GM23338 (cell line): ENCODE measurements around the gene DUSP3. TPM values are rescaled to one million over a fixed set of nuclear protein-coding genes. Genes with fewer than 3 reads are reported as not detected.

Experiments used
- ATAC-seq: fragments of 200-7000 bp; cut with Tn5 transposase; 3 replicates; pipeline ENCODE4 v1.9.1; 2020
- DNase-seq: peaks from one replicate; pipeline ENCODE4 v3.0.0-alpha.2; 2015; ENCODE audit warnings: low spot score
- H2AFZ ChIP-seq: fragments of 200-600 bp; sonication (generic); 2 replicates; pipeline ENCODE4 v1.8.0; 2016; ENCODE audit warnings: antibody characterized with exemption, mild to moderate bottlenecking, moderate library complexity
- H3F3A ChIP-seq: fragments of 200-600 bp; sonication (generic); replicated peaks from 2 replicates; pipeline ENCODE4 v1.8.0; 2017; ENCODE audit warnings: antibody characterized with exemption, mixed run types, low read depth
- H3K27ac ChIP-seq: fragments of 200-600 bp; sonication (generic); 2 replicates; pipeline ENCODE4 v1.6.1; 2016; ENCODE audit warnings: low read depth
- H3K27me3 ChIP-seq: fragments of 200-600 bp; sonication (generic); 2 replicates; pipeline ENCODE4 v1.8.0; 2016; ENCODE audit warnings: mild to moderate bottlenecking, mixed run types, moderate library complexity; ENCODE audit not compliant: insufficient read depth
- H3K36me3 ChIP-seq: fragments of 200-600 bp; sonication (generic); 2 replicates; pipeline ENCODE4 v1.8.0; 2016; ENCODE audit warnings: mild to moderate bottlenecking; ENCODE audit not compliant: insufficient read depth
- H3K4me1 ChIP-seq: fragments of 200-600 bp; sonication (generic); 2 replicates; pipeline ENCODE4 v1.8.0; 2016; ENCODE audit warnings: mild to moderate bottlenecking, moderate library complexity; ENCODE audit not compliant: insufficient read depth
- H3K4me2 ChIP-seq: fragments of 200-600 bp; sonication (generic); 2 replicates; pipeline ENCODE4 v1.7.1; 2017; ENCODE audit warnings: mixed run types
- H3K4me3 ChIP-seq: fragments of 200-600 bp; sonication (generic); 2 replicates; pipeline ENCODE4 v1.6.1; 2016; ENCODE audit warnings: mixed run types
- H3K79me2 ChIP-seq: fragments of 200-600 bp; sonication (generic); replicated peaks from 2 replicates; pipeline ENCODE4 v1.8.0; 2017; ENCODE audit warnings: mild to moderate bottlenecking; ENCODE audit not compliant: insufficient read depth
- H3K9me2 ChIP-seq: fragments of 200-600 bp; sonication (generic); 2 replicates; pipeline ENCODE4 v1.8.0; 2017; ENCODE audit not compliant: insufficient read depth
- H4K20me1 ChIP-seq: fragments of 200-600 bp; sonication (generic); replicated peaks from 2 replicates; pipeline ENCODE4 v1.8.0; 2017; ENCODE audit warnings: mild to moderate bottlenecking; ENCODE audit not compliant: insufficient read depth
- H3K27ac Mint-ChIP-seq: 2 replicates; pipeline ENCODE4 v1.8.0; 2020; ENCODE audit warnings: inconsistent platforms, mild to moderate bottlenecking, moderate library complexity, mixed read lengths
- H3K27me3 Mint-ChIP-seq: 3 replicates; pipeline ENCODE4 v1.8.0; 2022; ENCODE audit warnings: low read depth, mild to moderate bottlenecking, moderate library complexity, mixed read lengths, inconsistent platforms; ENCODE audit not compliant: insufficient read depth, poor library complexity
- H3K36me3 Mint-ChIP-seq: 3 replicates; pipeline ENCODE4 v1.8.0; 2021; ENCODE audit warnings: low read depth, mild to moderate bottlenecking, inconsistent platforms, moderate library complexity, mixed read lengths
- H3K4me1 Mint-ChIP-seq: 3 replicates; pipeline ENCODE4 v1.8.0; 2020; ENCODE audit warnings: mild to moderate bottlenecking, inconsistent platforms, mixed read lengths
- H3K4me3 Mint-ChIP-seq: 3 replicates; pipeline ENCODE4 v1.8.0; 2021; ENCODE audit warnings: moderate library complexity, mild to moderate bottlenecking, inconsistent platforms, mixed read lengths
- H3K9me3 Mint-ChIP-seq: 3 replicates; pipeline ENCODE4 v1.8.0; 2020; ENCODE audit warnings: moderate library complexity, mild to moderate bottlenecking, inconsistent platforms, mixed read lengths
- CREB1 ChIP-seq: fragments of 250-450 bp; sonication (Bioruptor Pico); IDR thresholded peaks from 2 replicates; pipeline ENCODE4 v1.5.0; 2020; ENCODE audit warnings: low read depth, mild to moderate bottlenecking, moderate library complexity
- ETS1 ChIP-seq: IDR thresholded peaks from 2 replicates; pipeline ENCODE4 v1.6.1; 2016; ENCODE audit warnings: antibody characterized with exemption
- EZH2 ChIP-seq: fragments of 200-600 bp; sonication (generic); IDR thresholded peaks from one replicate; pipeline ENCODE4 v1.8.0; 2017; ENCODE audit warnings: antibody characterized with exemption, mild to moderate bottlenecking, low read depth; ENCODE audit not compliant: unreplicated experiment
- NANOG ChIP-seq: IDR thresholded peaks from 2 replicates; pipeline ENCODE4 v1.6.1; 2016; ENCODE audit warnings: antibody characterized with exemption, borderline replicate concordance
- POLR2AphosphoS5 ChIP-seq: IDR thresholded peaks from 2 replicates; pipeline ENCODE4 v1.6.1; 2016; ENCODE audit warnings: antibody characterized with exemption, low read depth
- STAT1 ChIP-seq: IDR thresholded peaks from one replicate; pipeline ENCODE4 v1.6.1; 2016; ENCODE audit warnings: antibody characterized with exemption; ENCODE audit not compliant: unreplicated experiment
- ZNF114 ChIP-seq: fragments of 250-450 bp; sonication (Bioruptor Pico); IDR thresholded peaks from 2 replicates; pipeline ENCODE4 v1.5.0; 2020; ENCODE audit warnings: mild to moderate bottlenecking, moderate library complexity
- ZNF331 ChIP-seq: fragments of 250-450 bp; sonication (Bioruptor Pico); IDR thresholded peaks from 2 replicates; pipeline ENCODE4 v1.5.0; 2020; ENCODE audit warnings: low read depth, mild to moderate bottlenecking, moderate library complexity
- polyA plus RNA-seq: library from polyadenylated mRNA; unstranded; fragments of >200 nt; fragmentation: Nextera tagmentation; extraction: Ambion mirVana; gene quantifications from 2 replicates; pipeline ENCODE4 v1.2.1, GENCODE V29; 2016
- total RNA-seq: library from RNA; depleted of rRNA; stranded (reverse); fragments of >200 nt; shearing (Covaris generic); gene quantifications from 2 replicates; pipeline ENCODE4 v1.2.3, GENCODE V29; 2014
- TF ChIP-seq, protein P1 (sequence below): fragments of 250-450 bp; sonication (Bioruptor Pico); IDR thresholded peaks from 2 replicates; pipeline ENCODE4 v1.5.0; 2020; ENCODE audit warnings: mild to moderate bottlenecking, moderate library complexity
- TF ChIP-seq, protein P2 (sequence below): IDR thresholded peaks from one replicate; pipeline ENCODE4 v1.6.1; 2018; ENCODE audit warnings: antibody characterized with exemption; ENCODE audit not compliant: unreplicated experiment

Gene DUSP3
- total and polyA plus RNA-seq, 2 experiments from 2014 or later: 14.7 to 22.1 TPM

DNA sequence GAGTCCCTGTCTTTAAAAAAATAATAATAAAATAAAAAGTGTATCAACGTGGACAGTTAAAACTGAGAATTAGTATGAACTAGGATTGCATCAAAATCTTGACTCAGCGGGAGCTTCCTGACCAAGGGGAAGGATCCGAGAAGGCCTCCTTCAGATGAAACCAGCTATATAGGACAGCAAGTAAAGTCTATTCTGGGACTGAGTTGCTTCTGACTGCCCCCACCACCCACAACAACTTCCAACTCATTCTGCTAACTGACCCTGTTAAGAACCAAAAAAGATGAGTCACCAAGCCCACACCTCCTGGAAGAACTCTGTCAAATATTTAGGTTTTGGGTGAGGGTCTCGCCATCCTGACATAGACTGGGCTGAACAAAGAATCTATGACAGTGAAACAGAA is 29.3 kb upstream of the DUSP3 start (continued):
- TF ChIP-seq, protein P1, sequence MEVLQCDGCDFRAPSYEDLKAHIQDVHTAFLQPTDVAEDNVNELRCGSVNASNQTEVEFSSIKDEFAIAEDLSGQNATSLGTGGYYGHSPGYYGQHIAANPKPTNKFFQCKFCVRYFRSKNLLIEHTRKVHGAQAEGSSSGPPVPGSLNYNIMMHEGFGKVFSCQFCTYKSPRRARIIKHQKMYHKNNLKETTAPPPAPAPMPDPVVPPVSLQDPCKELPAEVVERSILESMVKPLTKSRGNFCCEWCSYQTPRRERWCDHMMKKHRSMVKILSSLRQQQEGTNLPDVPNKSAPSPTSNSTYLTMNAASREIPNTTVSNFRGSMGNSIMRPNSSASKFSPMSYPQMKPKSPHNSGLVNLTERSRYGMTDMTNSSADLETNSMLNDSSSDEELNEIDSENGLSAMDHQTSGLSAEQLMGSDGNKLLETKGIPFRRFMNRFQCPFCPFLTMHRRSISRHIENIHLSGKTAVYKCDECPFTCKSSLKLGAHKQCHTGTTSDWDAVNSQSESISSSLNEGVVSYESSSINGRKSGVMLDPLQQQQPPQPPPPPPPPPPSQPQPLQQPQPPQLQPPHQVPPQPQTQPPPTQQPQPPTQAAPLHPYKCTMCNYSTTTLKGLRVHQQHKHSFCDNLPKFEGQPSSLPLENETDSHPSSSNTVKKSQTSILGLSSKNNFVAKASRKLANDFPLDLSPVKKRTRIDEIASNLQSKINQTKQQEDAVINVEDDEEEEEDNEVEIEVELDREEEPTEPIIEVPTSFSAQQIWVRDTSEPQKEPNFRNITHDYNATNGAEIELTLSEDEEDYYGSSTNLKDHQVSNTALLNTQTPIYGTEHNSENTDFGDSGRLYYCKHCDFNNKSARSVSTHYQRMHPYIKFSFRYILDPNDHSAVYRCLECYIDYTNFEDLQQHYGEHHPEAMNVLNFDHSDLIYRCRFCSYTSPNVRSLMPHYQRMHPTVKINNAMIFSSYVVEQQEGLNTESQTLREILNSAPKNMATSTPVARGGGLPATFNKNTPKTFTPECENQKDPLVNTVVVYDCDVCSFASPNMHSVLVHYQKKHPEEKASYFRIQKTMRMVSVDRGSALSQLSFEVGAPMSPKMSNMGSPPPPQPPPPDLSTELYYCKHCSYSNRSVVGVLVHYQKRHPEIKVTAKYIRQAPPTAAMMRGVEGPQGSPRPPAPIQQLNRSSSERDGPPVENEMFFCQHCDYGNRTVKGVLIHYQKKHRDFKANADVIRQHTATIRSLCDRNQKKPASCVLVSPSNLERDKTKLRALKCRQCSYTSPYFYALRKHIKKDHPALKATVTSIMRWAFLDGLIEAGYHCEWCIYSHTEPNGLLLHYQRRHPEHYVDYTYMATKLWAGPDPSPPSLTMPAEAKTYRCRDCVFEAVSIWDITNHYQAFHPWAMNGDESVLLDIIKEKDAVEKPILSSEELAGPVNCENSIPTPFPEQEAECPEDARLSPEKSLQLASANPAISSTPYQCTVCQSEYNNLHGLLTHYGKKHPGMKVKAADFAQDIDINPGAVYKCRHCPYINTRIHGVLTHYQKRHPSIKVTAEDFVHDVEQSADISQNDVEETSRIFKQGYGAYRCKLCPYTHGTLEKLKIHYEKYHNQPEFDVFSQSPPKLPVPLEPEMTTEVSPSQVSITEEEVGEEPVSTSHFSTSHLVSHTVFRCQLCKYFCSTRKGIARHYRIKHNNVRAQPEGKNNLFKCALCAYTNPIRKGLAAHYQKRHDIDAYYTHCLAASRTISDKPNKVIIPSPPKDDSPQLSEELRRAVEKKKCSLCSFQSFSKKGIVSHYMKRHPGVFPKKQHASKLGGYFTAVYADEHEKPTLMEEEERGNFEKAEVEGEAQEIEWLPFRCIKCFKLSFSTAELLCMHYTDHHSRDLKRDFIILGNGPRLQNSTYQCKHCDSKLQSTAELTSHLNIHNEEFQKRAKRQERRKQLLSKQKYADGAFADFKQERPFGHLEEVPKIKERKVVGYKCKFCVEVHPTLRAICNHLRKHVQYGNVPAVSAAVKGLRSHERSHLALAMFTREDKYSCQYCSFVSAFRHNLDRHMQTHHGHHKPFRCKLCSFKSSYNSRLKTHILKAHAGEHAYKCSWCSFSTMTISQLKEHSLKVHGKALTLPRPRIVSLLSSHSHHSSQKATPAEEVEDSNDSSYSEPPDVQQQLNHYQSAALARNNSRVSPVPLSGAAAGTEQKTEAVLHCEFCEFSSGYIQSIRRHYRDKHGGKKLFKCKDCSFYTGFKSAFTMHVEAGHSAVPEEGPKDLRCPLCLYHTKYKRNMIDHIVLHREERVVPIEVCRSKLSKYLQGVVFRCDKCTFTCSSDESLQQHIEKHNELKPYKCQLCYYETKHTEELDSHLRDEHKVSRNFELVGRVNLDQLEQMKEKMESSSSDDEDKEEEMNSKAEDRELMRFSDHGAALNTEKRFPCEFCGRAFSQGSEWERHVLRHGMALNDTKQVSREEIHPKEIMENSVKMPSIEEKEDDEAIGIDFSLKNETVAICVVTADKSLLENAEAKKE (CRISPR knock-in tag): no peak
- TF ChIP-seq, protein P2, sequence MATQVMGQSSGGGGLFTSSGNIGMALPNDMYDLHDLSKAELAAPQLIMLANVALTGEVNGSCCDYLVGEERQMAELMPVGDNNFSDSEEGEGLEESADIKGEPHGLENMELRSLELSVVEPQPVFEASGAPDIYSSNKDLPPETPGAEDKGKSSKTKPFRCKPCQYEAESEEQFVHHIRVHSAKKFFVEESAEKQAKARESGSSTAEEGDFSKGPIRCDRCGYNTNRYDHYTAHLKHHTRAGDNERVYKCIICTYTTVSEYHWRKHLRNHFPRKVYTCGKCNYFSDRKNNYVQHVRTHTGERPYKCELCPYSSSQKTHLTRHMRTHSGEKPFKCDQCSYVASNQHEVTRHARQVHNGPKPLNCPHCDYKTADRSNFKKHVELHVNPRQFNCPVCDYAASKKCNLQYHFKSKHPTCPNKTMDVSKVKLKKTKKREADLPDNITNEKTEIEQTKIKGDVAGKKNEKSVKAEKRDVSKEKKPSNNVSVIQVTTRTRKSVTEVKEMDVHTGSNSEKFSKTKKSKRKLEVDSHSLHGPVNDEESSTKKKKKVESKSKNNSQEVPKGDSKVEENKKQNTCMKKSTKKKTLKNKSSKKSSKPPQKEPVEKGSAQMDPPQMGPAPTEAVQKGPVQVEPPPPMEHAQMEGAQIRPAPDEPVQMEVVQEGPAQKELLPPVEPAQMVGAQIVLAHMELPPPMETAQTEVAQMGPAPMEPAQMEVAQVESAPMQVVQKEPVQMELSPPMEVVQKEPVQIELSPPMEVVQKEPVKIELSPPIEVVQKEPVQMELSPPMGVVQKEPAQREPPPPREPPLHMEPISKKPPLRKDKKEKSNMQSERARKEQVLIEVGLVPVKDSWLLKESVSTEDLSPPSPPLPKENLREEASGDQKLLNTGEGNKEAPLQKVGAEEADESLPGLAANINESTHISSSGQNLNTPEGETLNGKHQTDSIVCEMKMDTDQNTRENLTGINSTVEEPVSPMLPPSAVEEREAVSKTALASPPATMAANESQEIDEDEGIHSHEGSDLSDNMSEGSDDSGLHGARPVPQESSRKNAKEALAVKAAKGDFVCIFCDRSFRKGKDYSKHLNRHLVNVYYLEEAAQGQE: no peak
- no peak for TF ChIP-seq CREB1 (CRISPR knock-in tag)
- TF ChIP-seq ZNF114: no peak
- TF ChIP-seq POLR2AphosphoS5: no peak

DNA sequence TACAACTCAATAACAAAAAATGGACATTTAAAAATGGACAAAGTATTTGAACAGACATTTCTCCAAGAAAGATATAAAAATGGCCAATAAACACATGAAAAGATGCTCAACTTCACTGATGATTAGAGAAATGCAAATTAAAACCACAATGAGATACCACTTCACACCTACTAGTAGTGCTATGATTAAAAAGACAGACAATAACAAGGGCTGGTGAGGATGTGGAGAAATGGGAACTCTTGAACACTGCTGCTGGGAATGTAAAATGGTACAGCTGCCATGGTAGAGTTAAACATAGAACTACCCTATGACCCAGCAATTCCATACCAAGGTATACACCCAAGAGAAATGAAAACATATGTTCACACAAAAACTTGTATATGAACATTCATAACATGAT is 26.3 kb upstream of the DUSP3 start:
- Histone ChIP-seq H3F3A (no peaks in the 10 kb centered on the region; the same call in 1 of the 2 replicates), H3K4me3 (no peak overlapping the region; the same call in 1 of the 2 replicates), H4K20me1 (no peaks in the 10 kb centered on the region), H3K27me3 (no peaks in the 10 kb centered on the region), H3K79me2 (no peaks in the 10 kb centered on the region), H3K36me3 (no peaks in the 10 kb centered on the region), H3K9me2 (no peaks in the 10 kb centered on the region), H3K4me2 (no peak overlapping the region), H2AFZ (no peak overlapping the region), H3K27ac (0 out of 2 replicates have a peak overlapping the region, but pooled peaks have one; percentile 79), H3K4me1 (peaks cover 37% of the 10 kb centered on the region)
- H3K4me3 Mint-ChIP-seq: no peak overlapping the region
- H3K27ac Mint-ChIP-seq: no peak overlapping the region
- DNase-seq: no peak
- H3K4me1 Mint-ChIP-seq: peaks cover 40% of the 10 kb centered on the region
- H3K9me3 Mint-ChIP-seq: no peaks in the 10 kb centered on the region
- peaks cover 22% of the 10 kb centered on the region; the same call in 2 of the 3 replicates for H3K36me3 Mint-ChIP-seq
- ATAC-seq: no peak
- peaks cover 3% of the 10 kb centered on the region for H3K27me3 Mint-ChIP-seq
- TF ChIP-seq ZNF331 (CRISPR knock-in tag): no peak
- no peak for TF ChIP-seq STAT1
- no peak for TF ChIP-seq NANOG
- no peak for TF ChIP-seq ETS1
- TF ChIP-seq, protein P2: no peak
- no peak for TF ChIP-seq ZNF114
- no peak for TF ChIP-seq EZH2
- TF ChIP-seq POLR2AphosphoS5: no peak
